Astrocyte of the spinal cord (primary cell): ENCODE results near the gene PTPRR.

Source experiments
- DNase-seq: peaks from one replicate; pipeline ENCODE4 v3.0.0; 2011; ENCODE audit warnings: low read depth, low spot score
- H3K4me3 ChIP-seq: 2 replicates; pipeline ENCODE4 v1.5.1; 2011; ENCODE audit warnings: low read depth, mild to moderate bottlenecking, low read length, moderate library complexity
- CTCF ChIP-seq: IDR thresholded peaks from 2 replicates; pipeline ENCODE4 v1.5.1; 2012; ENCODE audit warnings: low read depth, mild to moderate bottlenecking, low read length, inconsistent platforms
- in situ Hi-C: cut with HindIII; loops from 2 replicates; pipeline ENCODE4 v1.10.0; 2017; ENCODE audit warnings: low sequenced_read_pairs

Gene PTPRR

GRCh38 chr12:70960484-70960883 is 39.9 kb upstream of the PTPRR start:
- H3K4me3 ChIP-seq: no peak overlapping the region
- no peak for DNase-seq
- TF ChIP-seq CTCF: no peak
- in situ Hi-C loops: no loop called here

- no peak overlapping the region for H3K4me3 ChIP-seq
- no peak for TF ChIP-seq CTCF
- DNase-seq: no peak
- in situ Hi-C loops: no loop called here
Measured at GRCh38 chr12:70955415-70955814, 34.9 kb upstream of the PTPRR start.

GRCh38 chr12:70950451-70950850 is 29.9 kb upstream of the PTPRR start:
- no peak for TF ChIP-seq CTCF

GRCh38 chr12:70948976-70949336 is 28.4 kb upstream of the PTPRR start:
- H3K4me3 ChIP-seq: no peak overlapping the region
- in situ Hi-C loops: no loop called here
- no peak for DNase-seq
- no peak for TF ChIP-seq CTCF

More at GRCh38 chr12:70950451-70950850, 29.9 kb upstream of the PTPRR start:
- DNase-seq: no peak
- in situ Hi-C loops: no loop called here
- no peak overlapping the region for H3K4me3 ChIP-seq

- H3K4me3 ChIP-seq: no peak overlapping the region
- in situ Hi-C loops: no loop called here
- no peak for DNase-seq
- no peak for TF ChIP-seq CTCF
Measured at GRCh38 chr12:70948236-70948975, 27.9 kb upstream of the PTPRR start.

GRCh38 chr12:70936203-70936813 is 15.8 kb upstream of the PTPRR start:
- H3K4me3 ChIP-seq: no peak overlapping the region
- in situ Hi-C loops: no loop called here
- no peak for DNase-seq
- TF ChIP-seq CTCF: no peak
